ENCODE measurements around the gene HS6ST1. TPM values are rescaled to one million over a fixed set of nuclear protein-coding genes. Genes with fewer than 3 reads are reported as not detected.

Gene HS6ST1
- total RNA-seq, 1 donor from 2014 or later = 17.6 TPM

DNA sequence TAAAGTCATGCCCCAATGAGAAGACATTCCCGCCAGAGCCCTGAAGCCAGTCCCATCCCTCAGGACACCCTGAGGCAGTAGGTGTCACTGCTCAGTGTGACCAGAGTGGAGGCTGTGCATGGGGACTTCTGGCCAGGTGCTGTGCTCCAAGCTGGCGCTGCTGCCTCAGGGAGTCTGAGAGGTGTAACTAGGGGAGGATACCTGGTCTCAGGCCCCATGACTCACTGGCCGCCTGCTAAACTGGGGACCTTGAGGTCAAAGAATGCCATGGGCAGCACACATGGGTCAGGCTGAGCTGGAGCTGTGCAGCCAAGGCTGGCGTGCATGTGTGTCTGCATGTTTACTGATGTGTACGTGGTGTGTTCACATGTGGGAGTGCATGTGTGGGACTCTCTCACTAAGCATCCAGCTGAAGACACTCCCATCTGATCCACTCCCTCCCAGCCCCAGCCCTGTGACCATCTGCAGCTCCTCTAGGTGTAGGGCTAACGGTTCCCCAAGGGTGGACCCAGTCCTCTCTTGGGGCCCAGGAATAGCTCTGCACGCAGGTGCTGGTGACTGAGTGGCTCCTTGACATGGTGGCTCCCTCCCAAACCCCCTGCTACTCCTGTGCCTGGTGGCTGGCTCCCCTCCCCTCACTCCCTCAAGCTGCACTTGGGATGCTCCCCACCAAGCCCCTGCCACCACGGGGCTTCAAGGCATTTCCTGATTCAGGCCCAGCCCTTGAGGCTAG is 16.5 kb downstream of the HS6ST1 start:
- H3K27ac Mint-ChIP-seq = no peak overlapping the region
- no peaks in the 10 kb centered on the region for H3K36me3 Mint-ChIP-seq (ENCODE audit: low read depth)
- no peak for DNase-seq (ENCODE audit: low spot score)
- no peaks in the 10 kb centered on the region for H3K4me1 Mint-ChIP-seq (ENCODE audit: low read depth)
- no peak overlapping the region for H3K4me3 Mint-ChIP-seq (ENCODE audit: low read depth)
- no peaks in the 10 kb centered on the region for H3K27me3 Mint-ChIP-seq (ENCODE audit: low read depth)
- intact Hi-C loops (cut with micrococcal nuclease) = no loop called here
- H3K9me3 Mint-ChIP-seq = no peaks in the 10 kb centered on the region

DNA sequence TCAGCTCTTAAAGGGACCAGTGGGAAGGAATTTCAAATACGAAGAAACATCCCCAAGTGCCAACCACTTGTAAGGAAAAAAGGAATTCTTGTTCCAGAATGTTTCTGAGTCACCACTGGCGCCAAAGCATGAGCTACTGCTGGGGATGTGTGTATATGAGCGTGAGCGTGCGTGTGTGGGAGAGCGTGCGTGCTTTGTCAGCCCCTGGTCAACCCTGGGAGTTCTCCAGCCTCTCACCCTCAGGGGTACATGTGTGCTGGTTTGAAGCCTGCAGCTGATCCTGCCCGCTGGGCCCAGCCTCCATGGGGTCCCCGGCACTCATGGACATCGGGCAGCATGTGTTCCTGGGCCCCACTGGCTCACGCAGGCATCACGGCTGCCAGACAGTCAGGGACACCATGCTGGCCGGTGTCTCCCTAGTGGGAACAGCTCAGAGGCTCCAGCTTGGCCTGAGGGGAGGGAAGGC is 17.1 kb downstream of the HS6ST1 start:
- Mint-ChIP-seq H3K4me1 (ENCODE audit: low read depth) (no peaks in the 10 kb centered on the region), H3K27ac (no peak overlapping the region), H3K9me3 (no peaks in the 10 kb centered on the region), H3K27me3 (ENCODE audit: low read depth) (no peaks in the 10 kb centered on the region), H3K4me3 (ENCODE audit: low read depth) (no peak overlapping the region), H3K36me3 (ENCODE audit: low read depth) (no peaks in the 10 kb centered on the region)
- intact Hi-C loops (cut with micrococcal nuclease) = no loop called here
- no peak for DNase-seq (ENCODE audit: low spot score)

DNA sequence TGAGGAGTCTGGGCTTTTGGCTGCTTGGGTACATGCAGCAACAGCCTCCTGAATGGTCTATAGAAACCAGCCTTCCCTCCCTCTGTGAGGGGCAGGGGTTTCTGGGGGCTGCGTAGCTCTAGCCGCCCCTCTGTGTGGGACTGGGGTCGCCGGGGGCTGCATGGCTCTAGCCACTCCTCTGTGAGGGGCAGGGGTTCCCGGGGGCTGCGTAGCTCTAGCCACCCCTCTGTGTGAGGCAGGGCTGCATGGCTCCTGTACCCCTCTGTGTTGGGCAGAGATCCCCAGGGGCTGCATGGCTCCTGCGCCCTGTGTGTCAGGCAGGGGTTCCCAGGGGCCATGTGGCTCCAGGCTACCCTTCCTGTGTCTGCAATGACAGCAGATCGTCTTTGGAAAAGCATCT is 17.6 kb downstream of the HS6ST1 start:
- Mint-ChIP-seq H3K4me3 (ENCODE audit: low read depth) (no peak overlapping the region), H3K9me3 (no peaks in the 10 kb centered on the region), H3K4me1 (ENCODE audit: low read depth) (no peaks in the 10 kb centered on the region), H3K36me3 (ENCODE audit: low read depth) (no peaks in the 10 kb centered on the region), H3K27me3 (ENCODE audit: low read depth) (no peaks in the 10 kb centered on the region), H3K27ac (no peak overlapping the region)
- no peak for DNase-seq (ENCODE audit: low spot score)
- intact Hi-C loops (cut with micrococcal nuclease) = no loop called here

GRCh38 chr2:128300151-128301020 is 18.3 kb downstream of the HS6ST1 start:
- Mint-ChIP-seq H3K36me3 (ENCODE audit: low read depth) (no peaks in the 10 kb centered on the region), H3K9me3 (no peaks in the 10 kb centered on the region), H3K4me3 (ENCODE audit: low read depth) (no peak overlapping the region), H3K4me1 (ENCODE audit: low read depth) (no peaks in the 10 kb centered on the region), H3K27ac (no peak overlapping the region), H3K27me3 (ENCODE audit: low read depth) (no peaks in the 10 kb centered on the region)
- intact Hi-C loops (cut with micrococcal nuclease) = no loop called here
- DNase-seq (ENCODE audit: low spot score) = no peak

- Mint-ChIP-seq H3K9me3 (no peaks in the 10 kb centered on the region), H3K4me3 (ENCODE audit: low read depth) (no peak overlapping the region), H3K36me3 (ENCODE audit: low read depth) (no peaks in the 10 kb centered on the region), H3K27ac (no peak overlapping the region), H3K4me1 (ENCODE audit: low read depth) (no peaks in the 10 kb centered on the region), H3K27me3 (ENCODE audit: low read depth) (no peaks in the 10 kb centered on the region)
- intact Hi-C loops (cut with micrococcal nuclease) = no loop called here
- no peak for DNase-seq (ENCODE audit: low spot score)
These were observed 19.0 kb downstream of the HS6ST1 start for GRCh38 chr2:128299628-128300027.

- no peaks in the 10 kb centered on the region for H3K27me3 Mint-ChIP-seq (ENCODE audit: low read depth)
- no peaks in the 10 kb centered on the region for H3K9me3 Mint-ChIP-seq
- intact Hi-C loops (cut with micrococcal nuclease) = no loop called here
- DNase-seq (ENCODE audit: low spot score) = no peak
- H3K4me1 Mint-ChIP-seq (ENCODE audit: low read depth) = no peaks in the 10 kb centered on the region
- no peak overlapping the region for H3K4me3 Mint-ChIP-seq (ENCODE audit: low read depth)
- no peaks in the 10 kb centered on the region for H3K36me3 Mint-ChIP-seq (ENCODE audit: low read depth)
- H3K27ac Mint-ChIP-seq = no peak overlapping the region
These were observed 19.7 kb downstream of the HS6ST1 start for GRCh38 chr2:128298846-128299507.

DNA sequence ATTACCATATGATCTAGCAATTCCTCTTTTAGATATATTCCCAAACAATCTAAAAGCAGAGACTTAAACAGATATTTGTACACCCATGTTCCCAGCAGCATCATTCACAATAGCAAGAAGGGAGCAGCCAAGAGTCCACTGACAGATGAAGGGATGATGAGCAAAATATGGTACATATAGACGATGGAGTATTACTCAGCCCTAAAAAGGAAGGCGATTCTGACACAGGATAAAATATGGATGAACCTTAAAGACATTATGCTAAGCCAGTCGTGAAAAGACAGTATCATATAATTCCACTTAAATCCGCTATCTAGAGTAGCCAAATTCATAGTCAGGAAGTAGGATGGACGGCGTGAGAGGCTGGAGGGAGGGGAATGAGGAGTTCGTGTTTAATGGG is 20.4 kb downstream of the HS6ST1 start:
- H3K27me3 Mint-ChIP-seq (ENCODE audit: low read depth) = no peaks in the 10 kb centered on the region
- H3K27ac Mint-ChIP-seq = no peak overlapping the region
- no peak for DNase-seq (ENCODE audit: low spot score)
- no peaks in the 10 kb centered on the region for H3K36me3 Mint-ChIP-seq (ENCODE audit: low read depth)
- H3K4me1 Mint-ChIP-seq (ENCODE audit: low read depth) = no peaks in the 10 kb centered on the region
- intact Hi-C loops (cut with micrococcal nuclease) = no loop called here
- no peaks in the 10 kb centered on the region for H3K9me3 Mint-ChIP-seq
- no peak overlapping the region for H3K4me3 Mint-ChIP-seq (ENCODE audit: low read depth)

DNA sequence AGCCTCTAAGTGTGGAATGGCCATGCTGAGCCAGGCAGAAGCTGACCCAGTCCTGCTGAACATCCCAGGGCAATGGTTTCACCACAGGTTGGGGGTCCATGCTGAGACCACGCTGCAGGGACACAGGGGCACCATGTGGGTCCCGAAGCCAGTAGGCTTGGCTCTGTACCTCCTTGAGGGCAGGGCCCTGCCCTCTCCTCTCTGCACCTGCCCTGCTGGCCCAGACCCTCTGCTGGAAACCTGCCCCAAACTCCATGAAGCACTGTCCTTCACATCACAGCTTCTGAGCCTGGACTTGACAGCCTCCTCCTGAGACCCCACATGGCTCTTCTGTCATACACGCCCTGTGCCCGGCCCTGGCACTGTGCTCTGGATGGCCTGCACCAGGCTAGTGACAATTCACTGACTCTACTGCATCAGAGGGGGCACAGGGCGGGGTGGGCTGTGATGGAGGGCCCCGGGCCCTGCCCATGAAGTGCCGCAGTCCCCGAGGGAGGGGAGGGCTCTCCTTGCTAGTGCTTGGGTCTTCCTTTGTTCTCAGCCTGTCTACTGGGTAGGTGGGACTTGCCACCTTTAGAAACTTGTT is 24.7 kb downstream of the HS6ST1 start:
- Mint-ChIP-seq H3K4me3 (ENCODE audit: low read depth) (no peak overlapping the region), H3K36me3 (ENCODE audit: low read depth) (no peaks in the 10 kb centered on the region), H3K27ac (no peak overlapping the region), H3K27me3 (ENCODE audit: low read depth) (no peaks in the 10 kb centered on the region), H3K9me3 (no peaks in the 10 kb centered on the region), H3K4me1 (ENCODE audit: low read depth) (no peaks in the 10 kb centered on the region)
- intact Hi-C loops (cut with micrococcal nuclease) = no loop called here
- no peak for DNase-seq (ENCODE audit: low spot score)

DNA sequence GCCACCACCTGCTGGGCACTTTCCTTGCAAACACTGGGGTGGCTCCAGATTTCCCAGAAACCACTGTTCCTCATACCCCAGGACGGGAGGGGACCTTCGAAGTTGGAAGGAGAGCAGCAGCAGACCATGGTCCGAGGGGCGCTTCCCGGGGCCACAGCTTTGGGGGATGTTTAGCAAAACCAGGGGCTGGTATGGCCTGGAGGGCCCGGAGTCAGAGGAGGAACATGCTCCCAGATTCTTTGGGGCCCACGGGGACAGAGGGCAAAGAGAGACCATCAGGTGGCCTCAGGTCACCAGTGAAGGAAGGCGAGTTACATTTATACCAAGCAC is 25.3 kb downstream of the HS6ST1 start:
- intact Hi-C loops (cut with micrococcal nuclease) = no loop called here
- H3K4me1 Mint-ChIP-seq (ENCODE audit: low read depth) = no peaks in the 10 kb centered on the region
- DNase-seq (ENCODE audit: low spot score) = no peak
- no peaks in the 10 kb centered on the region for H3K36me3 Mint-ChIP-seq (ENCODE audit: low read depth)
- no peaks in the 10 kb centered on the region for H3K9me3 Mint-ChIP-seq
- no peak overlapping the region for H3K27ac Mint-ChIP-seq
- H3K4me3 Mint-ChIP-seq (ENCODE audit: low read depth) = no peak overlapping the region
- H3K27me3 Mint-ChIP-seq (ENCODE audit: low read depth) = no peaks in the 10 kb centered on the region

DNA sequence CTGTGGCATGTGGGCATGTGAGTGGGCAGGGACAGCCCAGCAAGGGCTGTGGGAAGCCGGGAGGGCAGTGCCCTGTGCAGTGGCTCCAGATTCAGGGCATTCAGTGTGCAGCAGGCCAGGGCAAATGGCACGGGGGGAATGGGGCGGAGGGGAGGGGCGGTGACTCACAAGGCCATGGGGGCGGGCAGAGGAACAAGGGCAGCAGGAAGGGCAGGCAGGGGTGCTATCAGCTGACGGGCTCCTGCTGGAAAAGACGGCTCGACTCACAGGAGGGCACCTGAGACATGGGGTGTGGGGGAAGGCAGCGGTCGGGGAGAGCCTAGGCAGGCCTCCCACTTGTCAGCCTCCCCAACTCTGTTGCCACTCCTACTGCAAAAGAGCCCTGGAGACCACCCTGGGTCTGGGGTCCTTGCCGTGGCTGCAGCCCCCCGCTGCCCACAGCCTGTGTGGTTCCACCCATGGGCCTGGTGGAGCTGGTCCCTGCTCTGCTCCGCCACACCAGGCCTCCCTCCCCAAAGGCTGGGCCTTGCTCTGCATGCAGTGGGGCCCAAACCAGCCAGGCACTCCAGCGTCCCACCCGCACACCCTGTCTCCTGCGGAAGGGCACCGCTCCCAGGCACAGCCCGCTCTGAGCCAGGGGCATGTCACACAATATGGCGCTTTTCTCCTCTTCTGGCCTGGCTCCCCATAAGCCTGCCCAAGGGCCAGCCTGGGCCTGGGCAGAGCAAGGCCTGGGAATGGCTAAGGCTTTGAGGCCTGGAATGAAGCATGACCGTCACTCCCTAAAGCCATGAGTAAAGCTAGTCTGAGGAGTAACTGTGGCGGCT is 25.9 kb downstream of the HS6ST1 start:
- intact Hi-C loops (cut with micrococcal nuclease) = no loop called here
- Mint-ChIP-seq H3K36me3 (ENCODE audit: low read depth) (no peaks in the 10 kb centered on the region), H3K9me3 (no peaks in the 10 kb centered on the region), H3K4me3 (ENCODE audit: low read depth) (no peak overlapping the region), H3K27me3 (ENCODE audit: low read depth) (no peaks in the 10 kb centered on the region), H3K4me1 (ENCODE audit: low read depth) (no peaks in the 10 kb centered on the region), H3K27ac (no peak overlapping the region)
- DNase-seq (ENCODE audit: low spot score) = no peak

GRCh38 chr2:128291844-128292598 is 26.6 kb downstream of the HS6ST1 start:
- no peaks in the 10 kb centered on the region for H3K27me3 Mint-ChIP-seq (ENCODE audit: low read depth)
- H3K27ac Mint-ChIP-seq = no peak overlapping the region
- intact Hi-C loops (cut with micrococcal nuclease) = no loop called here
- no peaks in the 10 kb centered on the region for H3K4me1 Mint-ChIP-seq (ENCODE audit: low read depth)
- H3K9me3 Mint-ChIP-seq = no peaks in the 10 kb centered on the region
- H3K4me3 Mint-ChIP-seq (ENCODE audit: low read depth) = no peak overlapping the region
- no peak for DNase-seq (ENCODE audit: low spot score)
- H3K36me3 Mint-ChIP-seq (ENCODE audit: low read depth) = no peaks in the 10 kb centered on the region
